ENCODE measurements around the gene TFAP2A. TPM values are rescaled to one million over a fixed set of nuclear protein-coding genes. Genes with fewer than 3 reads are reported as not detected.

Gene TFAP2A
- total and polyA plus RNA-seq, 10 of the 15 experiments (the other 5 are each of a cell fraction or from before 2014, with no cell fraction given) = 0.05 to 0.46 (median 0.17) TPM; not detected in 4

- WGBS (ENCODE audit: insufficient coverage, insufficient replicate concordance, low lambda C conversion rate, missing lambda C conversion rate) = 50% methylated on average over 3 of the region's 3 CpGs
- no peak for ATAC-seq
- POLR2A ChIA-PET = no interaction called here
- FAIRE-seq = no peak
- H3K9me3 ChIP-seq (replicated peaks; ENCODE audit: control insufficient read depth, insufficient read depth, low read length) = no peaks in the 10 kb centered on the region
- H3K9ac ChIP-seq (ENCODE audit: control insufficient read depth, insufficient read depth, low read length) = no peak overlapping the region
- RAD21 ChIA-PET (ENCODE audit: unreplicated experiment) = no interaction called here
- no peaks in the 10 kb centered on the region for H4K20me1 ChIP-seq (ENCODE audit: control insufficient read depth, insufficient read depth)
- H3K4me2 ChIP-seq (ENCODE audit: control insufficient read depth, insufficient read depth) = no peak overlapping the region
- BruUV-seq (replicated peaks) = no TSS peak
- H3K4me1 ChIP-seq (ENCODE audit: control insufficient read depth, insufficient read depth, low read length) = no peaks in the 10 kb centered on the region
- no peak overlapping the region for H3K4me3 ChIP-seq
- no peak for DNase-seq (ENCODE audit: low read depth, low spot score)
- no peak overlapping the region for H3K27ac ChIP-seq (ENCODE audit: control insufficient read depth, insufficient read depth)
- CTCF ChIA-PET = interaction anchor here (0.6 kb wide), 1 partner anchor 837 kb away, joined by 6 read pairs; no protein-coding TSS in a partner anchor
- no peaks in the 10 kb centered on the region for H3K36me3 ChIP-seq (ENCODE audit: control insufficient read depth in 2 of 2, insufficient read depth in 2 of 2, low read length in 1 of 2)
- SMC1A ChIA-PET (ENCODE audit: uncharacterized antibody, unreplicated experiment) = no interaction called here
- in situ Hi-C loops (cut with MboI) = no loop called here
- H3K27me3 ChIP-seq (replicated peaks in 1 of 2; ENCODE audit: control insufficient read depth in 2 of 2, insufficient read depth in 2 of 2, low read length in 1 of 2) = no peaks in the 10 kb centered on the region; a peak in 1 of 4 replicates
- intact Hi-C loops (cut with micrococcal nuclease; ENCODE audit: unreplicated experiment) = no loop called here
- no peak overlapping the region for H2AFZ ChIP-seq (ENCODE audit: control insufficient read depth, low read depth, low read length)
- no peaks in the 10 kb centered on the region for H3K79me2 ChIP-seq (ENCODE audit: control insufficient read depth, insufficient read depth, low read length)
- TF ChIP-seq, protein P1, sequence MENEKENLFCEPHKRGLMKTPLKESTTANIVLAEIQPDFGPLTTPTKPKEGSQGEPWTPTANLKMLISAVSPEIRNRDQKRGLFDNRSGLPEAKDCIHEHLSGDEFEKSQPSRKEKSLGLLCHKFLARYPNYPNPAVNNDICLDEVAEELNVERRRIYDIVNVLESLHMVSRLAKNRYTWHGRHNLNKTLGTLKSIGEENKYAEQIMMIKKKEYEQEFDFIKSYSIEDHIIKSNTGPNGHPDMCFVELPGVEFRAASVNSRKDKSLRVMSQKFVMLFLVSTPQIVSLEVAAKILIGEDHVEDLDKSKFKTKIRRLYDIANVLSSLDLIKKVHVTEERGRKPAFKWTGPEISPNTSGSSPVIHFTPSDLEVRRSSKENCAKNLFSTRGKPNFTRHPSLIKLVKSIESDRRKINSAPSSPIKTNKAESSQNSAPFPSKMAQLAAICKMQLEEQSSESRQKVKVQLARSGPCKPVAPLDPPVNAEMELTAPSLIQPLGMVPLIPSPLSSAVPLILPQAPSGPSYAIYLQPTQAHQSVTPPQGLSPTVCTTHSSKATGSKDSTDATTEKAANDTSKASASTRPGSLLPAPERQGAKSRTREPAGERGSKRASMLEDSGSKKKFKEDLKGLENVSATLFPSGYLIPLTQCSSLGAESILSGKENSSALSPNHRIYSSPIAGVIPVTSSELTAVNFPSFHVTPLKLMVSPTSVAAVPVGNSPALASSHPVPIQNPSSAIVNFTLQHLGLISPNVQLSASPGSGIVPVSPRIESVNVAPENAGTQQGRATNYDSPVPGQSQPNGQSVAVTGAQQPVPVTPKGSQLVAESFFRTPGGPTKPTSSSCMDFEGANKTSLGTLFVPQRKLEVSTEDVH (IDR thresholded peaks at IDR 0.05; ENCODE audit: low read depth, partially characterized antibody) = no peak
- TF ChIP-seq ZBTB11 (CRISPR knock-in tag; IDR thresholded peaks at IDR 0.05) (no peak), SIX5 (IDR thresholded peaks at IDR 0.05; ENCODE audit: low read depth, low read length, severe bottlenecking) (no peak), ZNF687 (IDR thresholded peaks at IDR 0.05) (no peak), HCFC1 (IDR thresholded peaks at IDR 0.05; ENCODE audit: low read length) (no peak), BMI1 (IDR thresholded peaks at IDR 0.05; ENCODE audit: borderline replicate concordance) (no peak), MYB (IDR thresholded peaks at IDR 0.05; ENCODE audit: borderline replicate concordance, low read depth, low read length) (no peak), SMARCA5 (IDR thresholded peaks at IDR 0.05) (no peak), NR2C1 (IDR thresholded peaks at IDR 0.05) (no peak), EZH2 (IDR thresholded peaks at IDR 0.05; ENCODE audit: borderline replicate concordance, control insufficient read depth, low read depth, low read length) (no peak), EED (IDR thresholded peaks at IDR 0.05; ENCODE audit: low read depth) (no peak), IKZF1 (conservative IDR thresholded peaks at IDR 0.05) (no peak)
Observed at GRCh38 chr6:10373642-10374359, 41.1 kb downstream of the TFAP2A start.
